ENCODE measurements around the gene TRIM7. TPM values are rescaled to one million over a fixed set of nuclear protein-coding genes. Genes with fewer than 3 reads are reported as not detected.
"Not testable (repeated sequence)": the region's sequence is repeated elsewhere in the genome, so short reads cannot be mapped to it uniquely, and the experiment has no call there.

Gene TRIM7
- total RNA-seq, 1 donor from 2014 or later, result 21.7 TPM

DNA sequence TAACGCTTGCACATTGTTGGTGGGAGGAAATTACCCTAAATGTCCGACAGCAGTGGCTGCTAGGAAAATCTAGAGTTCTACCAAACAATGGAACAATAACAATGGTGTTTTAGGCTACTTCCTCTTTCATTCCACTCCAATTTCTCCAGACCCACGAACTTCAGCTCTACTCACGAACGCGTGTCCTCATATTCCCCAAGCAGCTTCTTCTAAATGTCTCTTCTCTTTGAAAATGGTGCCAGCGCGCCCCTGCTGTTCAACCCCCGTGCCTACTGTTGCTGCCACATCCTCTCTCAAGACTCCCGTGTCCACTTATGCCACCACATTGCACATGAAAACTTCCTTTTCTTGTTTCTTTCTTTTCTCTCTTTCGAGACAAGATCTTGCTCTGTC, 32.0 kb downstream of the TRIM7 start:
- DNase-seq, result no peak

GRCh38 chr5:181171782-181172181, 33.2 kb downstream of the TRIM7 start:
- DNase-seq, result no peak

- DNase-seq, result no peak
Measured at GRCh38 chr5:181170996-181171395, 34.0 kb downstream of the TRIM7 start.

- DNase-seq, result peak; percentile 30
Measured at GRCh38 chr5:181170237-181170825, 34.7 kb downstream of the TRIM7 start.

DNA sequence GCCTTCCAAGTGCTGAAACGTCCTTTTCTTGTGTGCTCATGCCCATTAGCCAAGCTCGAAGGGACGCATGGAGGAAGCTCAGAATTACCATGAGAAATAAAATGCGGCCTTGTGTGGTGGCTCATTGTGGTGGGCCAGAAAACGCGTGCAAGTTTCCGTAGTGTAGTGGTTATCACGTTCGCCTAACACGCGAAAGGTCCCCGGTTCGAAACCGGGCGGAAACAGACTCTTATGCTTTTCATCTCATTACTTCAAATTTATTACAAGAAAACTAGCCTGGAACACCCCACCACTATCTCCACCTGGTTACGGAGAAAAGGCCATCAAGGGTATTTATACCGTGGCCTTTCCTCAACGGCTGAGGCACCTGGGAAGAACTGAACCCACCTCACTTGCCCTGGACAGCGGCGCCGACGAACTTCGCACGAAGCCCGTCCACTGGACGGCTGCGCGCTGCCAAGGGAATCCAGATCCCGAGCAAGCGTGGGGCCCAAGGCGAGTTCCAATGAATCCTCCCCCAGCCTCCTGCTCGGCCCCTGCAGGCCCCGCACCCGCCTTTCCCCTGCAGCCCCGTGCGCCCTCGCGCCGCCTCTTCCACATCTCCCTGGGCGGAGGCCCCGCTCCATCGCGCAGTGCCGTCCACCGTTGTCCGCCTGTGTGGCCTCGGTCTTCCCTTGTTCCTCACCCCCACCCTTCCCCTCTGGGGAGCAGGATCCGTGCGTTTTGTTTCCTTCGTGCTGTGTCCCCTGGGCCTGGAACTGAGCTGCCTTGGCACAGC, 35.3 kb downstream of the TRIM7 start:
- DNase-seq, result peak; percentile 70

- DNase-seq, result no peak
Measured at GRCh38 chr5:181168595-181169118, 36.3 kb downstream of the TRIM7 start.

GRCh38 chr5:181167814-181168488, 37.0 kb downstream of the TRIM7 start:
- peak; percentile 36 for DNase-seq

DNA sequence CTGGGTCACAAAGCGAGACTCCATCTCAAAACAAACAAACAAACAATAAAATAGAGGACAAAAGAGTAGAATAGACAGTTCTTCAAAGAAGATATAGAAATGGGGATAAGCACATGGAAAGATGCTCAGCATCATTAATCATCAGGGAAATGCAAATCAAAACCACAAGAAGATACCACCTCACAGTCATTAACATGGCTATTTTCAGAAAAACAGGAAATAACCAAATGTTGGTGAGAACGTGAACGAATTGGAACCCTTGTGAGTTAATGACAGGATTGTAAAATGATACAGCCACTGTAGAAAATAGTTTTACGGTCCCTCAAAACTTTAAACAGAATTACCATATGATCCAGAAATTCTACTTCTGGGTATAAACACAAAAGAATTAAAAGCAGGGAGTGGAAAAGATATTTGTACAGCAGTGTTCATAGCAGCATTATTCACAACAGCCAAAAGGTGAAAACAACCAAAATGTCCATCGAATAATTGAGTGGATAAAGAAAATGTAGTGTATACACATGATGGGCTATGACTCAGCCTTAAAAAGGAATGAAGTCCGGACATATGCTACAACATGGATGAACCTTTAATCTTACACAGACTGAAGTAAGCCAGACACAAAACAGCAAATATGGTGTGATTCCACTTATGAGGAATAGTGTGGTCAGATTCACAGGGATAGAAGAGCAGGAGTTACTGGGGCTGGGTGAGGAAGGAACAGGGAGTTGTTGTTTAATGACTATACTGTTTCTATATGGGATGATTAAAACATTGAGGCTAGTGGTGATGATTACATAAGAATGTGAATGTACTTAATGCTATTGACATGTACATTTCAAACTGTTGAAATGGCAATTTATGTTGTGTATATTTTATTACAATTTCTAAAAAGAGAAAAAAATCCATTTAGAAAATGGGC, 37.9 kb downstream of the TRIM7 start:
- DNase-seq, result no peak

- peak; percentile 32 for DNase-seq
Measured at GRCh38 chr5:181164076-181164952, 40.7 kb downstream of the TRIM7 start.

DNA sequence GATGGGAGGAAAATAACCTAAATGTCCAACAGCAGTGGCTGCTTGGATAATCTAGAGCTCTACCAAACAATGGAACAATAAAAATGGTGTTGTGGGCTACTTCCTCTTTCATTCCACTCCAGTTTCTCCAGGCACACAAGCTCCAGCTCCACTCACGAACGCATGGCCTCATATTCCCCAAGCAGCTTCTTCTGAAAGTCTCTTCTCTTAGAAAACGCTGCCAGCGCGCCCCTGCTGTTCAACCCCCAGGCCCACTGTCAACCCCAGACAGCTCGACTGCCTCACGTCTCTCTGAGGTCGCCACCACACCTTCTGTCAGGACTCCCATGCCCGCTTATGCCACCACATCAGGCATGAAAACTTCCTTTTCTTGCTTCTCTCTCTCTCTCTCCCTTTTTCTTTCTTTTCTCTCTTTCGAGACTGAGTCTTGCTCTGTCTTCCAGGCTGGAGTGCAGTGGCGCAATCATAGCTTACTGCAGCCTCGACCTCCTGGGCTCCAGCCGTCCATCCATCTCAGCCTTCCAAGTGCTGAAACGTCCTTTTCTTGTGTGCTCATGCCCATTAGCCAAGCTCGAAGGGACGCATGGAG, 41.4 kb downstream of the TRIM7 start:
- no peak for DNase-seq

GRCh38 chr5:181161534-181162175, 43.3 kb downstream of the TRIM7 start:
- DNase-seq, result no peak

DNA sequence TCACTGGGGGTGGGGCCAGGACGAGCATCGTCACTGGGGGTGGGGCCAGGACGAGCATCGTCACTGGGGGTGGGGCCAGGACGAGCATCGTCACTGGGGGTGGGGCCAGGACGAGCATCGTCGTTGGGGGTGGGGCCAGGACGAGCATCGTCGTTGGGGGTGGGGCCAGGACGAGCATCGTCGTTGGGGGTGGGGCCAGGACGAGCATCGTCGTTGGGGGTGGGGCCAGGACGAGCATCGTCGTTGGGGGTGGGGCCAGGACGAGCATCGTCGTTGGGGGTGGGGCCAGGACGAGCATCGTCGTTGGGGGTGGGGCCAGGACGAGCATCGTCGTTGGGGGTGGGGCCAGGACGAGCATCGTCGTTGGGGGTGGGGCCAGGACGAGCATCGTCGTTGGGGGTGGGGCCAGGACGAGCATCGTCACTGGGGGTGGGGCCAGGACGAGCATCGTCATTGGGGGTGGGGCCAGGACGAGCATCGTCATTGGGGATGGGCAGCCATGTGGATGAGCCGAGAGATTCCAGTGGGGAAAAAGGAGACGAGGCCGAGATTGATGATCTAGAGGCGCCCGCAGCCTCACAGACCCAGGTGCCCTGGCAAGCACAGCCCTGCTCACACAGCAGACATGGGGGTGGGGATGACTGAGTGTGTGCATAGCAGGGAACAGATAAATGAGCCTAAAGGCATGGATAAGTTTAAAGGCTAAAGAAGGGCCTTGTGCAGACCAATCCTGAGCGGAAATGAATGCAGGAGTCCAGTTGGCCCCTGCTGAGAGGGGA, 44.1 kb downstream of the TRIM7 start:
- DNase-seq, result not testable (repeated sequence)

DNA sequence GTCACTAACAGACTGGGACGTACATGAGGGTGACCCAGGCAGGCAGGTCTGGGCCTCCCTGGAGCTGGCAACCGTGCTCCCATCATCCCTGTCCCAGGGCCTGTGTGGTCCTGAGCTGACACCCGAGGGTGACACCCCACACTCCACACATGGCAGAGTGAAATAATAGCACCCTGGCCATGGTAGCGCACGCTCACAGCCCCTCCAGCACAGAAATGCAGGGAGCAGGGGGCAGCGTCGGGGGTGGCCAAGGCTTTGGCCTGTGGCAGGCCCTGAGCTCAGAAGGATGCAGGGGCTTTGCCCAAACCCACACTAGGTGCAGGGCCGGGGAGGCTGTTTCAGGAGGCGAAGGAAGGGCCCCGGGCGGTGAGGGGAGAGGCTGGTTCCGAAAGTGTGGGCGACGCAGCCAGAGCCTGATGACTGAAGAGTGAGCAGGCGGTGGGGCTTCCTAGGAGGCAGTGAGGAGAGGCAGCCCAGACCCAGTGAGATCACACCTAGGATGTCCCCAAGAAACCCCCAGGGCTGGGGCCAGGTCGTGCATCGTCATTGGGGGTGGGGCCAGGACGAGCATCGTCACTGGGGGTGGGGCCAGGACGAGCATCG, 44.7 kb downstream of the TRIM7 start:
- no peak for DNase-seq

DNA sequence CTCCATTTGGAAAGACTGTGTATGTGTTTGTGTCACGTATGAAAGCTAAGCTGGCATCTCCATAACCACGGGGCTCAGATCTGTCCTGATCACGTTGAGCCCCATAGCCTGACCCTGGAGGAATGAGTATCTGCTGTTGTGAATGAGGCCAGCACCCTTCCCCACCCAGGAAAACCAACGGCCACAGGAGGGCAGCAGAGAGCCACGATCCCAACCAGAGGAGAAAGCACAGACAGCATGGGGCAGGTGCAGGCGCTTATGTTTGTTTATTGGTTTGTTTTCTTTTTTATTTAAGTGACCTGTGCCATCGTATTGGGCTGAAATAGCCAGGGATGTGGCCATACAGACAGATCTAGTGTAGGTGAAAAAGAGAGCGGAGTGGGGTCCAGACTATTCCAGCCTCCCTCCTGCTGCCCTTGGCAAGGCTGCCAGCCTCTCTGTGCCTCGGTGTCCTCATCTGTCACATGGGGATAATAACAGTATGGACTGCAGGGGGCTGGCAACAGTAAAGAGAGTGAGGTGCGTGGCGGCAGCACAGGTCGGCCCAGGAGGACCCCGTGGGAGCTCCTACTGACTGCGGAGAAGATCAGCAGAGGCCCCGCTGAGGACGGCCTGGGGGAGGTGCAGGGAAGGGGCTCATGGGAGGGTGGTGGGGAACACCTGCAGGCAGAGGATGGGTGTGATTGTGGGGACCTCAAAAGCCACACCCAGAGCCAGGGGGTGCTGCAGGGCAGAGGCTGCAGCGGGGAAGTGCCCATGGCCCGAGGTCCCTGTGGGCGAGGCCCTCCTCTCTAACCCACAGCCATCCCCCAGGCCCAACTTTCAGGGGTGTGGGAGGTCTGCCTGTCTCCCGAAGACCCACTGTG, 45.5 kb downstream of the TRIM7 start:
- DNase-seq, result peak; percentile 91

GRCh38 chr5:181158869-181159268, 46.1 kb downstream of the TRIM7 start:
- DNase-seq, result no peak

GRCh38 chr5:181156758-181157157, 48.2 kb downstream of the TRIM7 start:
- no peak for DNase-seq

DNA sequence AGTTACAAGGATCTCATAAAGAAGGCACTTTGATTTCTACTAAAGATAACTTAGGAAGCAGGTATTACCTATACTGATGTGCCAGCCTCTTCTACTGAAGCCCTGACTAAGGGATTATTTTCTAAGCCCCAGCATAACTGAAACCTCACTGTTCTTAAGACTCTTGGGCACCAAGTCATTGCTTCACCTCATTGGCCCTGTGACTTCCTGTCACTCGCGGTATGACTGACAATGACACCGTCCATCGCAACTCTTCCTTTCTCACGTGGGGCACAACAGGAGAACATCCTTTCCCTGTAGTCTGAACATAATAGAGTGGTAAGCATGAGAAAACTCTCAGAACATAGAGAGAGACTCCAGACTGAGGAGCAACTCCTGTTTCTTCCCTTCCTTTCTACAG, 51.2 kb downstream of the TRIM7 start:
- no peak for DNase-seq

- DNase-seq, result no peak
Measured at GRCh38 chr5:181152406-181152805, 52.6 kb downstream of the TRIM7 start.

Measured in tongue (tissue), 2 donors.